B cell (primary cell): ENCODE data around the gene PLAC1.

Source experiments
- CTCF ChIP-seq: fragments of 200-600 bp; IDR thresholded peaks from one replicate; pipeline ENCODE4 v1.8.0; 2022; ENCODE audit warnings: antibody characterized with exemption, mild to moderate bottlenecking
- EZH2 ChIP-seq: IDR thresholded peaks from 2 replicates; pipeline ENCODE4 v1.6.1; 2012; ENCODE audit warnings: borderline replicate concordance, low read depth, mild to moderate bottlenecking, moderate library complexity, low read length; ENCODE audit not compliant: insufficient read depth, poor library complexity, severe bottlenecking

DNA sequence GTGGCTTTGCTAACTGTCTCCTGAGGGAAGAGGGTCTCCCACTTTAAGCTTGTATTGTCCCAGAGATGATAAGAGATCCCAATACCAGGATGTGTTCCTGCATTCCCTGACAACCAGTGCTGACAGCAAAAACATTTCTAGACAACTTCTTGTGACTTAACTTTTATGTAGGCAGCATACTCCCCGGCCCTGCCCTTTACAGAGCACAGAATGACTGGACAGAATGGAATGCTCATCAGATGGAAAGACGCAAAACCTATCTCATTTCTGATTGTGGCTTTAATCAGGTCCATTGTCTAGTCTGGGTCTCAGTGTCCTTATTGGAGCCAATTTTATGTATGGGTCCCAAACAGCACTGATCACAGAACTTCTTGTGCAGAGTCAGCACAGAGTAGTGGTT, 18.2 kb upstream of the PLAC1 start:
- TF ChIP-seq CTCF (no peak), EZH2 (no peak)
